HG02938 (cell line): ENCODE results near the gene MCC.

Experiments
- ATAC-seq: cut with Tn5 transposase; IDR thresholded peaks from one replicate; pipeline ENCODE4 v1.9.1; 2021; ENCODE audit warnings: mild to moderate bottlenecking, moderate library complexity; ENCODE audit not compliant: unreplicated experiment

The MCC gene

DNA sequence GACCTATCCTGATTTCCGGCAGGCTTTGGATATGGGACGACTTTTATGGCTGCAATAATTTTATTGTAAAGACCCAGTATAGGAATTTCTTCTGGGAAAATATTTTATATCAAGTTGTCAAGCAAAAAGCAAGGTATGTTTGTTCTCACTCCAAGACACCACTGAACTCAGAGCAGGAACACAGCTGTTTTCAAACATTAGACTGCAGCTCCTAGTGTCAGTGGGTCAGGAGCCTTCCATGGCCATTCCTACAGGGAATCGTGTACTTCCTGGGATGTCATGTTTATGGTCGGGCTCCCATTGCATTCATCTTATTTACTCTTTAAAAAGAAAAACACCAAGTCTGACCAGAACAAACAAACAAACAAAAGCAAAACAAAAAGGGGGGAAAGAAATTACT lies 278.8 kb downstream of the MCC start:
- no peak for ATAC-seq

DNA sequence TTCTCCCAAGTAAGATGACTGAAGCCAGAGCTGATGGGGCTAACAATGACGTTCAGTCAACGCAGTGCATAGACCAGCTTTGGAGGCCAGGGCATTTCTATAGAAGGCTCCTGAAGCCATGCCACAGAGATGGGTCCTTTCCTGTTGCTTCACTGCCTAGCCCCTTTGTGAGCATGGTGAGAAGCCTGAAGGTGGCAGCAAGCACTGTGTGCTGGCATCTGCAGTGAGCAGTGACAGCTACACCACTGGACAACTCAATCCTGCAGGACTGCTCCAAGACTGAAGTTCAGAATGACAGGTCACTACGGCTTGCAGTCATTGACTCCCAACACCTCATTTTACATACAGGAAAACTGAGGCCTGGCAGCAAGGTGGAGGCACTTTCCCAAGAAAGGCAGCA lies 282.4 kb downstream of the MCC start:
- ATAC-seq: no peak

DNA sequence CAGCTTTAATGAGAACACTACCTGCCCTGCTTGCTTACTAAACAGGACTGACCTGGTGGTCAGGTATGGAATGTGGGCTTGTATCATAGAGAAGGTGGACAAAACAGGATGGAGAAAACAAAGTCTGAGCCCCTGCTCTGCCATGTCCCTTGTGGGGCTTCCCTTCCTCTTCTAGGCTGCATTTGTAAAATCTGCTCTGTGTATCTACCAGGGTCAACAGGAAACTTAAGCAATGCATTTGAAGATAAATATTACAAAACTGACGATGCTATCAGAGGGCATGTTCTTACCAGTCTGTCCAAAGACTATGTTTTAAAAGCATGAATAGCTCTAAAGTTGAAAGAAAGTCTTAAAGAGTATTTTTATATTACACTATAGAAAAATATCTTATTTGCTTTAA lies 282.9 kb downstream of the MCC start:
- ATAC-seq: no peak

DNA sequence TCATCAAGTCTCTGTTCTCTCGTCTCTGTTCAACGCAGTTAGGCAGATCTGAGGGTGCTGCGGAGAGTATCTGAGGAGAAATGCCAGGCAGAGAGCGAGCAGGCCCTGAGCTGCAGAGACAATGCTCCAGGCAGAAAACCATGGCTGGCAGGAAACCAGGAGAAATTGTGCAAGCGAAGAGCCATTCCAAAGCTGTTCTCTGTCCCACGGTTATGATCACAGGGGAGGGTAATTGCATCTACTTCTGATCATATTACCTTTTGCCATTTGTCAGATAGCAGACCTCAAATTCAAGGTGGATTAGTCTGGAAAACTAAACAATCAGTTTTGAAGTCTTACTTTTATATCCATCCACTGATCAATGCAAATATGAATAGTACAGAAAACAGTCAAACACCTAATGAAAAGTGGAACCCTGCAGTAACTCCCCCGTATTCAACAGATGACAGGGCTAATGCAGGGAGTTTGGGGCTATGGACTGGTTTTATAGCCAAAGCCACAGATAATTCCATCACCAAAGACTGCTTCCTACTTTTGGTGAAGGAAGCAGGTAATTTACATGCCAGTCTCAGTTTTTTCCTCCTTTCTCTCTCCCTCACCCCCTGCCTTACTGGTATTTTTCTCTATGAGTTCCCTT lies 283.6 kb downstream of the MCC start:
- ATAC-seq: no peak

DNA sequence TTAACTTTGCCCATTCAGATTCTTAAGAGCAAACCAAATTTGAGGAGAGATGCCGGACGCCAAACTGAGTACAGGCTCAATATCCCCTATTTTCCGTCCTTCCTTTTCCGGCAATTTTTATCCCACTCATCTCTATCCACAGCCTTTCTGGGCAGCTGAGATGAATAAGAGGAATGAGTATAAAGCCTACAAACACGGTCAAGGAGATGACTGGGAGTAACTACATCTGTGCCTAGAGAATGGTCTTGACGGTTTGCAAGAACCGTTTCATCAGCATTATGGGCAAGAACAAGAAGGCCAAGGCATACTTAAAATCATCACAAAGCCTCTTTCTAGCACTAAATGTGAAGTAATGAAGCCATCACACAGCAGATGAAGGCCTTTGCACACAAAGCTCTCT lies 284.3 kb downstream of the MCC start:
- no peak for ATAC-seq

DNA sequence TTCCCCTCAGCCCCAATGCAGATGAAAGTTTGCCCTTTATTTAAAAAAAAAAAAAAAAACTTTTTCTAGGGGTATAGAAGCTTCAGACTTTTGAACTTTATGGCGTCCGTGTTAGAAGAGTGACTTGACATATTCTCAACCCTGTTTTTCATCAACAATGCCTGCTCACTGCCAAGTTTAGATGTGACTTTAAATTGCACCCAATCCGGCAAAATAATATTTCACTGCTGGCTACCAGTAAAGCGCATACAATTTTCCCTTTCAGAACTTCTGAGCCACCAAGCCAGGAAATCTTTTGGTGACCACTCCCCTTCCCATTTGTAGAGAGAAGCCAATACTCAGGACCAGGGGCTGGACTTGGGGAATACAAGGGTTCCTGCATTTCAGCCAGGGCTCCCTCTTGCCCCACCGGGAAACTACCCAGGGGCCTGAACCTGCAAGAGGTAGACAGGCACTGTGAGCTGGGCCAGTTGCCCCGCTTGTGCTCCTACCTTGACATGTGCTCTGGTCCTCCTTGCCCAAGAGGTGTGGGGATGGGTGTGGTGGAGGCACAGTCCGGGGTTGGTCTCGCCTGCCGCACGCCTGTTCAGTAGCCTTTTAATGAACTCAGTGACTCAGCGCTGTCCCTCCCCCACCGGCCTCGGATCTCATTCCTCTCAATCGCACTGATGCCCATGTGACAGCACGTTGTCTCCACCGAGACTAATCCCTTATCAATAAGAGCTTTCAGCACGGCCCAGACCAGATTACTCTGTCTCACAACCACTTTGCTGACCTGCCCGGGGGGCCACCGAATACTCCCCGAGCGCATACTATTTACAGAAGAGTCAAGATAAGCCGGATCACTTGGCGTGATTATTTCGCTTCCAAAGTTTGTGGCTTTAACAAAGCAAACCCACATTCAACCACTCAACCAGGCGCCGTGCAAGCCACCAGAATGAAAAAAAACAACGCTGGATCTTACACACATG lies 285.2 kb downstream of the MCC start:
- no peak for ATAC-seq

DNA sequence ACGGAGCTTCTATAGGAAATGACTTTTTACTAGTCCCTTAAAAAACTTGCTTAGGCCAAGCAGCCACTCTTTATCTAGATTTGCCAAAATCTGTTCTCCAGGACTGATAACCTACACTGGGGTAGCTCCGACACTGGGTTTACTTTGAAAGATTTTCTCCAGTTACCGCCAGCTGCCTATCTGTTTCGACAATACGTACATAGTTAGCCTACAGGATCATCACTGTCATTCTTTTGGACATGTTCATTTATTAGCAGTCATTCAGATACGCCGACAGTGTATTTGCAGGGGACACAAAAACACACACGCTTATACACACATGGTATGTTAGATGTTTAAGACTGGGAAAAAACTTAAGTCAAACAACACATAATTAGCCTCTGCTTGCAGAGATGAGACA lies 286.0 kb downstream of the MCC start:
- ATAC-seq: no peak

DNA sequence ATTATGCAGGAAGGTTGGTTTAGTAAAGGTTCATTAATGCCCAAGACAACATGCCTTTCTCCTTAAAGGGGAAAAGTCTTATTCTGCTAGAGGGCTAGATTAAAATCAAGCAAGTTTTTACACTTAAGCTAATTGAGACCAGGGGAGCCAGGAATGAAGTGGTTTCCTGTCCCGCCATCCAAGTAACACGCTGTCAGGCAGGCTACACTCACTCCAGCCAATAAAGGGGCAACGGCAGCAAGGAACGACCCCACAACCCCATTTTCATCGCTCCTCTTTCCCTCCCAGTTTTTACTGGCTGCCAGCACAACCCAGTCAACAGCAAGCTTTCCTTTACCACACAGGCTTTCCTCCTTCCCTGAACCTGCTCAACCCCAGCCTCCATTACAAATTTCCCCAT lies 286.5 kb downstream of the MCC start:
- ATAC-seq: no peak

DNA sequence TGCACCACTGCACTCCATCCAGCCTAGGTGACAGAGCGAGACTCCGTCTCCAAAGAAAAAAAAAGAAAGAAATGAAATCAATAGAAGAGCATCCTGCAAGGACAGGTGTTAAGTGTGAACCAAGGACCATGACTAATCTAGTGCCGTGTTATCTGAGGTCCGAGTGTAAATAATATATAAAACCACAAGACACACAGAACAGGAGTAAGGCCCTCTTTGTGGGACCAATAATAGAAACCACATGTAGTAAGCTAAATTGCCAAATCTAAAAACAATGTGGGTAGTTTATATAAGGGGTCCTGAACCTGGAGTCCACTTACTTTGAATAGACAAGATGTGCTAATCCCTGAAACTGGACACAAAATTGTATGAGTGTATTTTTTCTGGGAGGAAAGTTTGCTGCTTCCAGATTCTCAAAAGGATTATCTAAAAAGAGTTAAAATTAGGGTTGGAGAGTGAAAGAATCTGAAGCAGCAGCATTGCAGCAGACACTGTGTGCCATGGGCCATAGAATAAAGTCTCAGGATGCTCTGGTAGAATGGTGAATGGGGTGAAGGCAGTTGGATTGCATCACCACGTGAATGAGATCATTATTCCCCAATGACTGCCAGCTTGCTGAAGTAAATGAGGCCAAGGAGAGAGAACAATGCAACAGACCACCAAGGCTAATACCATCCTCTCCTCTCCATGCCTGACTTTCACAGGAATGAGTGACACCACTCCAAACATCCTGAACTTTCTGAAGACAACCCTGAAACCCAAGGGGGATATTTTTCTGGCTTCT lies 288.9 kb downstream of the MCC start:
- ATAC-seq: no peak

DNA sequence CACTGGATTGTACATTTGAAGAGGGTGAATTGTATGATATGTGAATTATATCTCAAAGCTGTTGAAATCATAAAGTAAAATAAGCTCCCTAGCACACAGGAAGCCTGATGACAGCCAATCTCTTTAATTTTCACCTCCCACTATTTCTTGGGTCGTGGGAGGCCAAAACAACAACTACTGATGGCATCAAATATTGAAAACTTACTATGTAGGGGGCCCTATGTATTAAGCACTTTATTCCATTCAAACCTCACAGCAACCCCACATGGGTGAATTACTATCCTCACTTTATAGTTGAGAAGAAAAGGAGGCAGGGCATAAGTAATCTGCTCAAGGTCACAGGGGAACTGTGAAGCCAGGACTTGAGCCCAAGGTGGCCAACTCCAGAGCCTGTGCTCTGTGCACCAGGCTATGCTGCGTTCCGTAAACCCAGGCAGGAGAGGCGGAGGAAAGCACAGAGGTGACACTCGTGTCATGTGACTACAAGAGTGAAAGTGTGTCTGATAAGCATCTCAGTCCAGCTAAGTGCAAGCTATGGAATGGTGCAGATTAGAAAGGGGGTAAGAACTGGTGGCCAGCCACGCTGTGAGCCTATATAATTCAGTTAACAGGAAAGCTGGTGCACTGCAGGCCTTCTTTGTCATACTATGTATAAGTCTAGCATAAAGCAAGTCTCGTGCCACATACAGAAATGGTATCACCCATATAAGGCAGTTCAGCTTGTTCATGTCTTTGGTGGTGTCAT lies 290.6 kb downstream of the MCC start:
- no peak for ATAC-seq

DNA sequence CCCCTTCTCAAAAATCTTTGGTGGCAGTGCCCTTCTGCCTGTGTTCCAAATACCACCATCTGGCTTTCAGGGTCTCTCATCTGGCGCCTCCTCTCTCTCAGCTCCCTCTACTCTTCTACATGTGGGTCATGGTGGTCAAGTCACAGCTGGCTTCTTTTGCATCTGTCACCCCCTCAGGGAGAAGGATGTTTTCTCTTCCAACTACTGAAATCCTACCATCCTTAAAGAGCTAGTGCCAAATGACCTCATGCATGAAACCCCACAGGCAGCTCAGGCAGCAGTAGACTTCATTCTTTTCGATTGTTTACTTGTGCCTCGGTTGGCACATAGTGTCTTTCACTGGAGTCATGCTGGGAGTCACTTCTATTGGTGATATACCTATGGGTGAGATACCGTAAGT lies 292.5 kb downstream of the MCC start:
- ATAC-seq: no peak

DNA sequence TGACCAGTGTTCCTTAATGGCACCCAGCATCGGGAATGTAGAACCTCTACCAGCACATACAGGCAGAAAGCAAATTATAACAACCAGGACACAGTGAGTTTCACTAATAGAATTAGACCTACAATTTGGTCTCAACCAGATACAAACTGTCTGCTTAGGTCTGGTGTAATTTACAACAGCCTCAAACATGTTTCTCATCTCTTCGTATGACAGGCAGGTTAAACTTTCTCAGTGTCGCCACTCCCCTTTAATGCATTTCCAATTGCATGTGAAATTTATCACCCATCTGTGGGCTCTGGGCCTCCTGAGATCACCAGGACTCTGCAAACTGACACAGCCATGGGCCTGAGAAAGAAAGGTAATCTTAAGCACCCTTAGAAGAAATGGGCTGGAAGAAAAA lies 293.0 kb downstream of the MCC start:
- no peak for ATAC-seq

DNA sequence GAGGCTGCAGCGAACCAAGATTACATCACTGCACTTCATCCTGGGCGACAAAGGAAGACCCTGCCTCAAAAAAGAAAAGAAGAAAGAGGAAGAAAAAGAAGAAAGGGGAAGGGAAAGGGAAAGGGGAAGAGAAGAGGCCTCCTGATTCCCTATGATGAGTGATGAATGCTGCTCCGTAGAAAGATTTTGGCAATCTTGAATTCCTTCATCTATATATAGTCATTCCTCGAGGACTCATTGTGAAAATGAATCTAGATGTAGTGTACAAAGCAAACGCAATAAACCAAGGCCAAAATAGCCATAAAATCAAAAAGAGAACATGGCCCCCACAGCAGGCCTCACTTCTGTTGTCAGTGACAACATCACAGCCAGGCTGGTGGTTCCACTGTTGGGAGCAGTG lies 293.7 kb downstream of the MCC start:
- no peak for ATAC-seq

DNA sequence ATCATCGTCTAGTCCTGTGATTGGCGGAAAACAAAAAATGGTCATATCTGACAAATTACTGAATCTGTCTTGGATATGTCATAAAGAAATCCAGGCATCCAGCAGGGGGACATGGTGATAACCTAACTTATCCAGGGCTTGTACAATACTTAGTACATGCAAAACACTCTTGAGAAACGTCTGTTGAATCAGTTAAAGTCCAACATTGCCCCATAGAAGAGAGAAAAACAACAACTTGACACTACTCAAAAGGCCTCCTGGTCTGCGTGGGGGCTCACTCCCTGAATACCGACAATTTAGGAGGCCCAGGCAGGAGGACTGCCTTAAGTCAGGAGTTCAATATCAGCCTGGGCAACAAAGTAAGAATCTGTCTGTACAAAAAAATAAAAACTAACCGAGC lies 294.1 kb downstream of the MCC start:
- no peak for ATAC-seq

DNA sequence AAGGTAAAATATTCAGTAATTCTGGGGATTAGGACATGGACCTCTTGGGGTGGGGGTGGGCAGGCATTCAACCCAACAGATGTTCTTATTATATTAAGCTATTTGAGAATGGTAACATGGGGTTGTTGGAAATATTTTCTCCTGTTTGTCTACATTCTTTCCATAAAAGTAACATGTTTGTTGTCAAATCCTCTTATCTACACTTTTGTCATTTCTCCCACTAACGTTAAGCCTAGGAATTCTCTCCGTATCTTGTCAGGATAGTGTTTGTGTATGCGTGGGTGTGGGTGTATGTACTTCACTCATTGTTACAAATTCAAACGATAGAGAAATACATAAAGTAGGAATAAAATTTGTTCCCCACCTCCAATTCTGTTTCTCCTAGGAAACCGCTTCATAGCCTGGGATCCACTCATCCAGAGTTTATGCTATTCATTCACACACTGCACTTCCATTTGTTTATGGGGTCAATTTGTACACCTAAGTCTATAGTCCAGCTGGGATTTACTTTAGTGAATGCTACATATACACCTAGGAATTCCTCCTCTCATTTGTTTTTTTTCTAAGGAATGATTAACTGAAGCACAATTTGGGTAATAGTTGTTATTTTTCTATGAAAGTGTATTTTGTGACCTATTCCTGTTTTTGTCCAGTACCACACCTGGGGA lies 294.8 kb downstream of the MCC start:
- no peak for ATAC-seq

DNA sequence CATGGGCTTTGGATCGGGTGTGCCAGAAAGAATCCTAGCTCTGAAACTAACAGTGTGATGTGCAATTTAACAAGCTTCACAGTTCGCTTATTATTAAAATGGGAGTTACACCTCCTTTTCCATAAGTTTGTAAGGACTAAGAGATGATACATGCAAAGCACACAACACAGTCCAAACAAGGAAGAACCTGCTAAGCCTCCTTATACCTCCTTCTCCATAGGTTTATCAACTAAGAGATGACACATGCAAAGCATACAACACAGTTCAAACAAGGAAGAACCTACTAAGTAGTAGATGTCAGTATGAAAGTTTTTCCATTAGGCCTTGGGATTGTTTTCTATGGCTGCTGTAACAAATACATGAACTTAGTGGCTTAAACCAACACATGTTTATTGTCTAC lies 295.7 kb downstream of the MCC start:
- no peak for ATAC-seq

DNA sequence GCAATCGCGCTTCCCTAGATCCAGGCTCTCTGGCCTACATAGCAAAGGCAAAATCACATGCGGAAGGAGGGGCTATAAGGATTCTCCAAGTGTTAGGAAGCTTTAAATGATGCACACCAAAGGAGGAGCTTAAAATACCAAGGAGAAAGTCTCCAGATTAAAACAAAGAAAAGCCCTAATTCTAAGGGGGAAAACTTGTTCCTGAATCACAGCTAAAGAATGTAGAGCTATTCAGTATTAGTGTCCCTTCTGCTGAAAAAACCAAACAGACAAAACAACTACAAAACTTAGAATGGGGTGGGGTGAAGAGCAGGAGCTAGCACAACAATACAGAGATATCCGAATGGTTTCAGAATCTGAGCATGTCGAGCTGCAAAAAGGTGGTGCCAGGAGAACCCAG lies 297.9 kb downstream of the MCC start:
- ATAC-seq: no peak

DNA sequence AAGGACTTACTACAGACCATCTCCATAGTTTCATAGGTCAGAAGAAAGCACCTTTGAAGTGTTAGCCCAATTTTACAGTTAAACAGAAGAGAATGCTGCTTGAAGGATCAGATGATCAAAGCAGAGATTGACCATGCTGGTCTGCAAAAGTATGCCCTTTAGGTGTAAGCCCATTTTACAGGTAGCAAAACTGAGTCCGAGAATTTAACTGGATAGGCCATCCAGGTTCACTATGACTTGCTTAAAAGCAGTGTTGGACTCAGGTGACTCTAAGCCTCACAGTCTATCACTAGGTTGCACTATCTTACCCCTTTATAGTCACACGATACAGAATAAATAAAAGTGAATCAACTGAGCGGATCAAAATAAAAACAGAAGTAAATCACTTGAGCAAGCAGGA lies 299.0 kb downstream of the MCC start:
- ATAC-seq: no peak

DNA sequence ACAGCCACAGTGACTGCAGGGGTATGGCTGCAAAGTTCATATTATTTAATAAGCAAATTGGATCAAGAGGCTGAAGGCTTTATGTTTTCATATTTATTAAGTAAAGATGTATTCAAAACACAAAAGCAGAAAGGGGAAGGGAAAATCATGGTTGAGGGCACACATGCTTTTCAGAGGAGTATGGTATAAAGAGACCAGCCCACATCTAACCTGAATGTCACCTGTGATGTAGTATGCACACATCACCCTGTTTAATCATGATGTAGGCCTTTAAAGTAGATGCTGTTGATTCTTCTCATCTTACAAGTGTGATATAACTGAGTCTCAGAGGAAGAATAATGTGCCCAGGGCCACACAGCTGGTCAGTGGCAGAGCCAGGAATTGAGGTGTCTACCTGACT lies 299.8 kb downstream of the MCC start:
- ATAC-seq: no peak

DNA sequence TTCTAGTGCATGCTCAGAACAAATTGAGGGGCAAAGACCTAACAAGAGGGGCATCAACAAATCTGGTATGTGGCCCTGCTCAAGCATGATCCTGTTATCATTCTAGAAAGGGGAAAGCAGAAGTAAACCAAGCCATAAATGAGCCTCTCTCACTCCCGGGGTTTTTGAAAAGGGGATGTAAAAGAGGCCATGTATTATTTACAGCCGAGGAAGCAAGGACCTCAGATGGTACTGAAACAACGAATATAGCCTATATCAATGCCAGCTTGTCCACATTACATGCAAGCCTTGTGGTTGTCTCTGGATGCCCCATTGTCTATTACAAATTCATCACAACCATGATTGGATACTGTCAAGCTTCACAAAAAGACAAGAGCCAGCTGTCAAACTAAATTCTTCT lies 300.3 kb downstream of the MCC start:
- ATAC-seq: no peak
